NAMALWA (cell line): ENCODE measurements around the gene MAGI1.
"Not testable (repeated sequence)": the region's sequence is repeated elsewhere in the genome, so short reads cannot be mapped to it uniquely, and the experiment has no call there.

Source experiments
- DNase-seq: peaks from one replicate; pipeline ENCODE4 v3.0.0-alpha.2; 2015; ENCODE audit warnings: low spot score

Gene MAGI1

GRCh38 chr3:65873028-65873427 is 165.7 kb downstream of the MAGI1 start:
- DNase-seq = no peak

- DNase-seq = no peak
Measured at GRCh38 chr3:65871305-65872141, 167.2 kb downstream of the MAGI1 start.

GRCh38 chr3:65869798-65870197 is 168.9 kb downstream of the MAGI1 start:
- DNase-seq = no peak

GRCh38 chr3:65867463-65868210 is 171.1 kb downstream of the MAGI1 start:
- DNase-seq = no peak

DNA sequence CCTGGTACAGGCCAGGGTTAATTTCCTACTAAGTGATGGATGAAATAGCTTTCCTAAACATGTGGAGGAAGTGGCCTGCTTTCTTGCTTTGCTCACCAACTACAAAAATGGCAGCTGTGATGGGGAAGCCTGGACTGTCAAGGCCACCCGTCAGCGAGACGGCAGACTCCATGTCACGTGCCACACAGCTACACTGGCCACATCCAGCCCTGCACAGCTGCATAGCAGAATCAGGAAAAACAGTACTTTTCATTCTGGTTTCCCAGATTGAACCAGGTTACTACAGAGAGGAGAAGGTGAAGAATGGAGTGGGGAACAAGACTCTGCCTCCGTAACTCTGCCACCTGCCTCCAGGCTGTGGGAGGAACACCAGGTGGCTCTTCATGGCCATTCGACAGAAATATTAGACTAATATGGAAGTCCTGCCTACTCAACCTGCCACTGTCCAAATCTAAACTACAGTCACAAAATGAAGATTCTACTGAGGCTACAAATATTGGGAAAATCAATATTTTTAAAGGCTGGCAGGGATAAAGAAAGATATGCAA is 174.3 kb downstream of the MAGI1 start:
- DNase-seq = no peak

- DNase-seq = no peak
Measured at GRCh38 chr3:65861718-65862117, 177.0 kb downstream of the MAGI1 start.

GRCh38 chr3:65859612-65860011 is 179.1 kb downstream of the MAGI1 start:
- DNase-seq = not testable (repeated sequence)

GRCh38 chr3:65858749-65859148 is 180.0 kb downstream of the MAGI1 start:
- no peak for DNase-seq

DNA sequence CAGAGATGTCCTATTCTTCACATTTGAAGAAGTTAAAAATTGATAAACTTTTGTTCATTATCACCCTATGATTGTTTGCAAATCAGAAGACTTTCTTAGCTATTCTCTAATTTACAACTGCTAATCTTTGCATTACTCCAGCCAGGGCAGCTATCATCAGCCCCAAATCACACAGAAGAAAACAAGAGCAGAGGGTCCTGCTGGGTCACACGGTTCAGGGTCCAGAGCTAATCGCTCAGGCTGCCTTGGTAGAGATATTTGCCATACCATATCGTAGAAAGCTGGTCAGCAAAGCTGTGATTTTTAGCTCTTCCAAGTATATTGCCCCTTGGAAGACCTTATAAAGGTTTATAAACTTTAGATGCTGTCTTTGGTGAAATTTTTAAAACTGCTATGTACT is 181.4 kb downstream of the MAGI1 start:
- no peak for DNase-seq

- DNase-seq = no peak
Measured at GRCh38 chr3:65856907-65857306, 181.8 kb downstream of the MAGI1 start.

DNA sequence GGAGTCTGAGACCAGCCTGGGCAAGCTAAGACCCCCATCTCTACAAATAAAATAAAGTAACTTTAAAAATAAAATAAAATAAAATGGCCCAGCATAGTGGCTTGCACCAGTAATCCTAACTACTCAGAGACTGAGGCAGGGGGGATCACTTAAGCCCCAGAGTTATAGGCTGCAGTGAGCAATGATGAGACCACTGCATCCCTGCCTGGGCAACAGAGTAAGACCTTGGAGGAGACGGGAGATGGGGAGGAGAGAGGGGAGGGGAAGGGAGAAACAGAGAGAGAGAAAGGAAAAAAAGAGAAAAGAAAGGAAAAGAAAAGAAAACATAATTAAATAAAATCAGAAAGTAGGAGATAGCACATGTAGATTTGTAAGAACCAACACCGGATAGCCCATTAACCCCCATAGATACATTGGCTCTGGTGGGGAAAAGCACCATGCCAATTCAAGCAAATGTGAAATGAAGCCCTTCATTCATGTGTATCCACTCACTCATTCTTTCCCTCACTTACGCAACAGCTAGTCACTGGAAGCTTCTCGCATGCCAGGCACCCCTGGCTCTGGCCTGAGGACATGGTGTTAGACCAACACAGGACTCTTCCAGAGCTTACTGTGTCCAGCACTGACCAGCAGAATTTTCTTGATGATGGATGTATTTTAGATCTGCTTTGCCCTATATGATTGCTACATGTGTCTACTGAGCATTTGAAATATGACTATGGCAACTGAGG is 183.2 kb downstream of the MAGI1 start:
- DNase-seq = no peak

GRCh38 chr3:65854606-65855304 is 184.0 kb downstream of the MAGI1 start:
- peak; percentile 1 for DNase-seq

DNA sequence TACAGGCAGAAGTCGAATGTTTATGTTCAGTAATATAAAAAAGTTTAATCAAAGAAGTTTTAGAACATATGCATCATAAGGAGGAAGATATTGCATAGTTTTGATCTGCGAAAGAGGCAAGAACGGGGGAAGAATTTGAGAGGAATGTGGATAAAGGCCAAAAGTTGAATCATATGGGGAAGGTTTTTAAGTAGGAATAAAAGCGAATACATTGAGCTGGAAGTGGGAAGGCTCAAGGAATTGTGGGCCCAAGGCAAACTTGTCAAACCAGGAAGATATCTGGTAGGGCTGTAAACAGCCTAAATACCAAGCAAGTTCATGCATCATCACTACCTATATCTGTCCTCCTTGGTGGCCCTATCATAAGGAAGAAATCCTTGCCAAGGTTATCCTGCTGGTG is 186.9 kb downstream of the MAGI1 start:
- DNase-seq = no peak

DNA sequence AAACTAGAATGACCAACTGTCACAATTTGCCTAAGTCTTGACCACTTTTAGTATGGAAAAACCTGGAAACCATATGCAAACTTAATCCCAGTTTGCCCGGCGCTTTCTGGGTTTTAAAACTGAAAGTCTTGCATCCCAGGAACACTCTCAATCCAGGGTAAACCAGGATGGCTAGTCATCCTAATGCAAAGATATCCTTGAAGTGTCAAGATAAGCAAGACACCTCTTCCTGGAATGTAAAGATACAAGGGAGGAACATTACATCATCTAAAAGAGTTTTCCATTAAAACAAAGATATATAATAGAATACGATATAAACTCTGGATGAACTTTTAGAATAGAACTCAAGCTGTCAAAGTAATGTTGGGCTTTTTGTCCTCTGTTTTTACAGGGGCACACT is 188.5 kb downstream of the MAGI1 start:
- DNase-seq = no peak

DNA sequence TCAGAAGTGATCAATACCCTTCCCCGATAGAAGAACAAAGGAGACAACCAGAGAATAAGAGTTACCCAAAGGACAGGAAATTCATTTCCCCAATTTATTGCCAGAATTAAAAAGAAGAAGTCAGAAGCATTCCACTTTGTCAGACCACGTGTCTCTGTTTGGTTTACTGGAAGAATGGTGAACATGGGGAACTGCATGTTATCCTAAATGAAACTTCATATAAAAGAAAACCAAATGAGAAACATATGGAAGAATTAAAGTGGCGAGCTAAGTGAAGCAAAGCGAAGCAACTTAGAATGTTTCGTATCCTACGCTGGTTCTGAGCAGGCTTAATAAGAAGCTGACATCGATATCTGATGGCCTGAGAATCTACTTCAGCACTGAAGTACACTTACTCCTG is 190.7 kb downstream of the MAGI1 start:
- DNase-seq = no peak

- DNase-seq = no peak
Measured at GRCh38 chr3:65846936-65847335, 191.8 kb downstream of the MAGI1 start.

DNA sequence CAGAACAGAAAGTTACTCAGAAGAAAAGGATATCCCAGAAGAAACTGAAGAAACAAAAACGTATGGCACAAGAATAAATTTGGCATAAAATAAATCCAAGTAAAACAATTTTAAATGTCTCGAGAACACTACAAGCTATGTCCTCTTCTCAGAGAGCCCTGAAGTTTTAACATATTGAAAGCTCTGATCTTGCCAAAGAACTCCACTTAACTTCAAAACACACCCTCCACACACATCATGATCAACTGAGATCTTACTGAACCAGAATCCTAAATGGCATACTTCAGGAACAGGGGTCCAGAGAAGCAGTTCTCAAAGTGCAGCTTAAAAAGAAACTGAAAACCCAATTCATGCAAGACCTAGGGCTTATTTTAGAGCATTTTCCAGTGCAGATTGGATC is 194.3 kb downstream of the MAGI1 start:
- DNase-seq = no peak

DNA sequence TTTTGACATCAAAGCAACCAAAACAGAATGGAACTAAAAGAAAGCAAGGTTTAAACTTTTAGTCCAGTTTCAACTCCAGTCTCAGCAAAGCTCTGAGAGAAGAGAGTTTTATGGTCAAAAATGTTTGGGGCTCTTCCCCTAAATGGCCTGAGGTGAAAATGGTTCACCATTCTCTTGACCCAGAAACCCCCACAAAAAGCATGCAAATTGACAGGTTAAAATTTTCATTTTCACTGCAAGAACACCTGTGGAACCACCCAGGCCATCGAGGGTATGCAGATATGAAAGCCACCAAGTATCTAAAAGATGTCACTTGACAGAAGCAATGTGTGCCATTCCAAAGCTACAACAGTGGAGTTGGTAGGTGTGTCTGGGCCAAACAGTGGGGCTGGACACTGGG is 195.0 kb downstream of the MAGI1 start:
- DNase-seq = no peak

DNA sequence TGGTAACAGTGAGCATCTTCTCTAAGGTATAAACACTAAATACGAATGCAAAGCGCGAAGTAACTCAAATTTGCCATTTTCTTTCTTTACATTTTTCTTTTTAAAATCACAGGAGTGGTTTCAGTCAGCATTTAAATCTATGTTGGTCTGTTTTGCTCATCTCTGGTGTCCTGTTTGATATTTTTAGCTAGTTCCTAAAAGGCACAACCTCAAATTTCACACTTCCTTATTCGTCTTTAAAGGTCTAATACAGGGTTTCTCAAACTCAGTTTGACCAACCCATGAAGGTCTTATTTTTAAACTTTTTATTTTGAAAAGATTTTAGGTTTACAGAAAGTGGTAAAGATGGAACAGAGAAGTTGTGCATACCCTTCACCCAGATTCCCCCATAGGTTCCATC is 201.1 kb downstream of the MAGI1 start:
- no peak for DNase-seq

DNA sequence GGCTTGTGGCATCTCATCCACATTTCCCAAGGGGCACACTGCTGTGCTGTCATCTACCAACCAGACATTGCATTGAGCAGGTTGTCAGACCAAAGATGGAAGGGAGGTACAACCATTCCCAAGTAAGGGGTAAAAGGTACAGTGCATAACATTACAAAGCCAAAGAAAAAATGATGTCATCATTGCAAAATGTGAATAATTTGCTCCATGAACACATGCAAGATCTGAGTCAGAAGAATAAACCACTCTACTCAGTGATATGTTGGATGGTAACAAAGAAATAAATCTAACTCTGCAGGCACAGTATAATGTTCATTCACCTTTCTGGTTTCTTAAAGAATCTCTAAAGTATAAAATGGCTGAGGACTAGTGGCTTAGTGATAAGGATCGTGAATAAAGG is 202.7 kb downstream of the MAGI1 start:
- no peak for DNase-seq

DNA sequence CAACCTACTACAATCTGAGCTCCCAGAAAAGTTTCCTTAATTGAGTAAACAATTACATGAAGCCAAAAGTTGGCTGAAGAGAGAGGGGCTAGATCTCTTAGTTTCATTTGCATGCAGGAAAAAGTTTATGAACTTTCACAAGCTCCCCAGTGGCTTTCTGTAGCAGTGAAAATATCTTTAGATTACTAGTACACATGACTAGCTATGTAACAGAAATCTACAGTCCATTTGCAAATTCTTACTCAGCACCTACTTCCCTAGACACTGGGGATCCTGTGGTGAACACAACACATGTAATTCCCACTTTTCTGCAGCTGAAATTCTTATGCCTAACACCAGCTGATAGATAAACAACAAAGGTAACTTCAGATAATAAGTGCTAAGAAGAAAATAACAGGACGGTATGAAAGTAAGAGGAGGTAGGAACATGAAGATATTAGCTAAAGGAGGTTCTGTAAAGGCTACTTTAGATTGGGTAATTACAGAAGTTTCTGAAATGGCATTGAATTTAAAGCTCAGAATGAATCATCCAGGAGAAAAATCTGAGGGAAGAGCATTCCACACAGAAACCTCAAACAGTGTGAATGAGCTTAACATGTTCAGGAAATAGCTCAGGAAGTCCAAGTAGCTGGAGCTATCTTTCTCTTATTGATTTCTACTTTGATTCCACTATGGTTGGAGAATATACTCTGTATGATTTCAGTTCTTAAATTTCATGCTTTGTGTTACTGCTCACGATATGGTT is 204.8 kb downstream of the MAGI1 start:
- no peak for DNase-seq
